Amniotic stem cell (primary cell): Measurements from ENCODE around the gene CGNL1.

Experiments
- DNase-seq: peaks from one replicate; lab custom pipeline; 2025; lab: John Stamatoyannopoulos, UW

Gene CGNL1

DNA sequence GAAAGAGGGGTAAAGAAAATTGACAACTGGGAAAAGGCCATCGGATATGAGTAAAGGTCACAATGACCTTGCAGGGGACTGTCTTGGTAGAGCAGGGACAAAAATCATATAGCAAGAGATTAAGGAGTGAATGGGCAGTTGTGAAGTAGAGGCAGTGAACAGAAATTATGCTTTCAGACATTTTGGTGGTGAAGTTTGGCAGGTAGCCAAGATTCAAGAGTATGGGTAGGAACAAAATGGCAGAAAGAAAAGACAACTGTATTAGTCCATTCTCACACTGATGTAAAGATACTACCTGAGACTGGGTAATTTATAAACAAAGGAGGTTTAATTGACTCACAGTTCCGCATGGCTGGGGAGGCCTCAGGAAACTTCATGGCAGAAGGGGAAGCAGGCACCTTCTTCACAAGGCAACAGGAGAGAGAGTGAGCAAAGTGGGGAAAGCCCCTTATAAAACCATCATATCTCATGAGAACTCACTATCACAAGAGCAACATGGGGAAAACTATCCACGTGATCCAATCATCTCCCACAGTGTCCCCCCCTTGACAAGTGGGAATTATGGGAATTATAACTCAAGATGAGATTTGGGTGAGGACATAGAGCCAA lies 84.0 kb downstream of the CGNL1 start:
- no peak for DNase-seq

GRCh38 chr15:57461541-57461940 lies 85.2 kb downstream of the CGNL1 start:
- DNase-seq, result no peak

DNA sequence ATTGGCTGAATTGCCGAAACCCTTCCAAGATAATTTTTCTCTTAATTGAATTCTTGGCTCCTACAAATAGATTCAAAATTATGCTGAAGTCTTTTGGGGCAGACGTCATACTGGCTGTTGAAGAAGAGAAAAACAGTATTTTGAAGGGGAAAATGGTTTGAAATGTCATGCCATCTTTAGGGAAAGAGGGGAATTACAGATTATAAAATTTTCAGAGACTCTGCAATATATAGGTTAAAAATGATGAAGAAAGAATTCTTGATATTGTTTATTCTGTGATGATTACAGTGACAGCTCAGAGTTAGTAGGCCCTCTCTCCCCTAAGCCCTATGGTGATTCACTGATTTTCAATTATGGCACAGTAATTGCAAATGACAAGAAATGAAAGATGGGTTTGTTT lies 86.1 kb downstream of the CGNL1 start:
- no peak for DNase-seq

DNA sequence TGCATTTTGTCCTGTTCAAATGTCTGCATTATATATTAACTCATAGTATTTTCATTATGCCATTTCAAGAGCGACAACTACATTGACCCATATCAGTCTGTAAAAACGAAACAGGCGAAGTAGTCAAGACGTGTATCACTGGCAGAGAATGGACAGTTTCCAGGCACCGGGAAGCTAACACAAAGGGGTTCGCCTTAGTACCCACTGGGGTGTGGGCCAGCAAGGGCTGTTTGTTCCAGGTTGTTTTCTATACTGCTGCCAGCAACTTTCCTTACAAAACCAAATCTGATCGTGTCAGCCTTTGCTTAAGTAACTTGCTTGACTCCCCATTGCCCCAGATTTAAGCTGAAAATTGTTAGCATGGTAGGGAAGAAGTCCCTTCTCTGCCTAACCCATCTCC lies 87.1 kb downstream of the CGNL1 start:
- no peak for DNase-seq

- DNase-seq, result no peak
Observed at GRCh38 chr15:57464480-57464879, 88.2 kb downstream of the CGNL1 start.

GRCh38 chr15:57468486-57468885 lies 92.2 kb downstream of the CGNL1 start:
- DNase-seq, result no peak

GRCh38 chr15:57470543-57470942 lies 94.2 kb downstream of the CGNL1 start:
- no peak for DNase-seq

DNA sequence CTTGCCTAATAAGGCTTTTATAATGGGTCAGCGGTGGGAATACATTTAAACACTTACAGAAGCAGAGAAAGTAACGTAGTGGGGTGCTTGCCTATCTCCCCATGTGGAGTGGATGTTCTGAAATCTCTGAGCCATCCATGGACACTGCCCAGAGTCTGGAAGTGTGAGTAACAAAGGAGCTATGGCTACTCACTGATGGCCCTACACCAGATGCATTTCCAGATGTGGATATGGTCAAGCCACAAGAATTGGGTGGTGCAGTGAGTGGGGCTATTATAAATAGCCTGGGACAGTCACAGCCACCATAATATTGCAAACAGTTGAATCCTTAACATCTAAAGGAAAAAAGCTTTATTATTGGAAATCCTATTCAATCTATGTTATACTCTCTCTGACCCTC lies 96.6 kb downstream of the CGNL1 start:
- no peak for DNase-seq

- no peak for DNase-seq
Observed at GRCh38 chr15:57476533-57476975, 100.2 kb downstream of the CGNL1 start.

DNA sequence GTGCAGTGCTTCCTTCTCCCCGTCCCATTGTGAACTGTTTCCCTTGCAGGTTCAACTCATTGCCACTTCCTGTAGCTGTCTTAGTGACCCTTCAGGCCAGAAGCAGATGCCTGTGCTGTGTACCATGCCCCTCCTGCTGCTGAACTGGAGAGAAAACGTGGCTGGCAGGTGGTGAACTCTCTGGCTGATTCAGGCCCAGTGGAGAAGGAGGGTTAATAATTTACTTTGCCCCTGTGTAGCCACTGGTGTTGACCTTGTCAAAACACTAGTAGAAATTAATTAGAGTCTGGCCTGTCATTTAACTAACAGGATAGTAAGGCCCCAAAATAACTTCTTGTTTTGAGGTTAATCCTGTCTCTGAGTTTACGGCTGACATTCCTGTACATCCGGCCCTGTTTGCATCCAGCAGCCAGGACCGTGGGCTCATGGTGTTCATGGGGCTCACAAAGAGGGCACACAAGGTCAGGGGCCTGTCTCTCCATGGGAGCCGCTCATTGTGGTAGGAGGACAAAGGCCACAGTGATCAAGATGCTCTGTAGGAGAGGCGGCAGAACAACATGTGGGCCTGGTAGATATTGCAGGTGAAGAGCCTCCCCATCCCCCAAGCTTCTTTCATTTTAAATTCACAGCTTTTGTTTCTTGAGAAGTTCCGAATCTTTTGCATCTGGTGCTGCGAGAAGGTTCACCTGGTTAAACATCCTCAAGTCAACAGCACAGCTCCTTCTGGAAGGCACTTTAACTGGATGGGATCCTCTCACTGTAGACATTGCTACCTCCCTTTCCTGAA lies 101.6 kb downstream of the CGNL1 start:
- DNase-seq, result no peak

GRCh38 chr15:57479005-57479404 lies 102.7 kb downstream of the CGNL1 start:
- DNase-seq, result no peak

DNA sequence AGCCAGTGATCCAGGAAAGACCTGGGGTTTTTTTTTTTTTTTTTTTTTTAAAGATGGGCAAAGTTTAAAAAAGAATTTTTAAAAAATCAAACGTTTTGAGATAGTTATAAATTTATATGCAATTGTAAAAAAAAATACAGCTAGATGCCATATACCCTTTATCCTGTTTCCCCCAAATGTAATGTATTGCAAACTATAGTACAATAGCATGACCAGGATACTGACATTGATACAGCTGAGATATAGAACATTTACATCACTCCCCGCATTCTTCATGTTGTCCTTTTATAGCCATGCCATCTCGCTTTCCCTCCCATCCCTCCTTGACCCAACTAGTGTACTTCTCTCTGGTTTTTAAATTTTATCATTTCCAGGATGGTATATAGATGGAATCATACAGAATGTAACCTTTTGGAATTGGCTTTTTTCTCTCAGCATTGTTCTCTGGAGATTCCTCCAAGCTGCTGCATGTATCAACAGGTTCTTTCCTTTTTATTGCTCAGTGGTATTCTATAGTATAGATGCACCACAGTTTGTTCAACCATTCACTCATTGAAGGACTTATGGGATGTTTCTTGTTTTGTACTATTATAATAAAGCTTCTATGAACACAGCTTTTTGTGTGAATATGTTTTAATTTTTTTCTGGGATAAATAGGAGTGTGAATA lies 104.9 kb downstream of the CGNL1 start:
- DNase-seq, result no peak

- peak; percentile 61 for DNase-seq
Observed at GRCh38 chr15:57485869-57486268, 109.6 kb downstream of the CGNL1 start.

DNA sequence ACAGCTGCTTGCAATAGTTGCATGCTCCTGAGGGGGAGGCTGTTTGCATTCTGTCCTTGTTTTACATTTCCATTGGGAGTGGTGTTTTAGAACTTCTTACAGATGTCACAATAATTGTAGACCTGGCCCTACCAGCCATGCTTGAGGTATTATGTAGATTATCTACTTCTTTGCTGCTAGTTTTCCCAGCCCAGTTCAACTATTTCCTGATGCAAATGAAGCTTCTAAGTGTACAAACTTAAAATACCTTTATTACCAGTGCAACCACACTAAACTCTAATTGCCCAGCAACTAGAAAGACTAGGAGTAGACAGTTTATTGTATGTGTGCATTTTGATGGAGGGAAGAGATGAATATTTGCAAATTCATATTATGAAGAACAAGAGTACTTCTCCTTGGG lies 110.5 kb downstream of the CGNL1 start:
- DNase-seq, result no peak

DNA sequence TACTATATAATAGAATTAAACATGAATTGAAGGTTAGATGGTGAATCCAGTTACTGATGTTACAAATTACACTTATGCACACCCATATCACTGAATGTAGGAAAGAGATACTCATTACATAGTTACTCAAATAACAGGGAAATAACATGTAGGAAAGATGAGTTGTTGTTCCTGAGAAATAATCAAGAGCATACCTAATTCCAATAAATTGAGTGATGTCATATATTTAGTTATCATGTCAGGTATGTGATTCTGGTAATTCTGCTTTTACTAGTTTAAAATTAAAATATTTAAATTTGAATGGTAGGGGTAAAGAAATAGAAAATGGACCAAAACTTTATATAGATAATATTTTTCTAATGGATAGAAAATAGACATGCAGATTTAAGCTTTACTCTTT lies 112.8 kb downstream of the CGNL1 start:
- no peak for DNase-seq

DNA sequence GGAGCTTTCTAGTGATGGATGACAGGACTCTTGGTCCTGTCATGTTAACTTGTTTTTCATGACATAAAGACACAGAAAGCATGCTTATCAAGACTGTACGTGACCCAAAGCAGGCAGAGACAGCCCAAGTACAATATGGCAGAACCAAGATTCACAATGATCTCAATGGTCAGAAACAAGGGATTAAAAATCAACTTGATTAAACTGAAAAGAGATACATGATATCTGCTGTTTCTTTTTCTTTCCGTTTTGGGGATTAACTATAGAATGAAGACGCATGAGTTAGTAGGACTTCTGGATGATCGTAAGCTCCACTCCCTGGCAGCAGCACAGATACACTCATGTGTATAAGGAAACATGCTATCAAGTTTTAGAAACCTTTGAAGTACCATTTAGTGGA lies 117.0 kb downstream of the CGNL1 start:
- DNase-seq, result no peak

- DNase-seq, result no peak
Observed at GRCh38 chr15:57494581-57494980, 118.3 kb downstream of the CGNL1 start.

GRCh38 chr15:57495041-57495440 lies 118.7 kb downstream of the CGNL1 start:
- no peak for DNase-seq

GRCh38 chr15:57495554-57496165 lies 119.4 kb downstream of the CGNL1 start:
- no peak for DNase-seq

GRCh38 chr15:57496594-57496945 lies 120.3 kb downstream of the CGNL1 start:
- no peak for DNase-seq

GRCh38 chr15:57496946-57497869 lies 120.9 kb downstream of the CGNL1 start:
- DNase-seq, result no peak

DNA sequence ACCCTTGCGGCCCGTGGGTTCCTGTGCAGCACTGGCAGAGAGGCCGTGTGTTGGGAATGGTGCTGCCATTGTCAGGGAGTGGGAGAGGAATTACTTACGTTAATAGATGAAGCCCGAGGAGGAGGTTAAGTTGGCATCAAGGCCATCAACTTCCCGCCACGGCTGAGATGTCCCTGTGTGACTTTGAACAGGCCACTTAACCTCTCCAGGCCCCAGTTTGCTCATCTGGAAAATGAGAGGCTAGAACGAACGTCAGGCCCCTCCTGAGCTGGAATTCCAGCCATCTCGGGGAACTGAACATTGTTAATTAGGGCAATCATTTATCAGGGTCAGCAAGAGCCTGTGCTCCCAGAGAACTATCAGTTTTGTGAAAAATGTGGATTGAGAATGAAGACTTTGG lies 124.0 kb downstream of the CGNL1 start:
- no peak for DNase-seq
